Measurements from ENCODE around the gene KANK4.
"Not testable (repeated sequence)": the region's sequence is repeated elsewhere in the genome, so short reads cannot be mapped to it uniquely, and the experiment has no call there.

Gene KANK4

DNA sequence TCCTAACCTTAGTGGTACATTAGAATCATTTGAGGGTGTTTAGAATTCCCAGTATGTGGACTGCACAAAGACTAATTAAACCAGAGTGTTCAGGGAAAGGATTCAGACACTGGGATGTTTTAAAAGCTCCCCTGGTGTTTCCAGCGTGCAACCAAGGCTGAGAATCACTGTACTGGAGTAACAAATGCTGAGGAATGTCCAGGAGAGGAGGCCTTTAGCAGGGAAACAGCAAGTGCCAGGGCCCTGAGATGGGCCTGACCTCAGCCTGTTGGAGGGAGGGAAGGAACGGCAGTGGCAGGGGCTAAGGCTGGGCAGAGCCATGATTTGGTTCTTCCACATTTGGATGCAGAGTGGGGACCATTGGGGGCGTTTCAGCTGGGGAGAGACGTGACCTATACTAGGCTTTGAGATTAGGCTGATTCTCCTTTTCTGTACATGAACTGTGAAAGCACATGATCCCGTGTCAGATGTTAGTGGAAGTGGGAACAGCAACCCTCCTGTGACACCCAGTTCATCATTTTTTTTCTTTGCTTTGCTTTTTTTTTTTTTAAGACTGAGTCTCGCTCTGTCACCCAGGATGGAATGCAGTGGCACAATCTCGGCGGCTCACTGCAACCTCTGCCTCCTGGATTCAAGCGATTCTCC, 49.3 kb downstream of the KANK4 start:
- no peak for DNase-seq

DNA sequence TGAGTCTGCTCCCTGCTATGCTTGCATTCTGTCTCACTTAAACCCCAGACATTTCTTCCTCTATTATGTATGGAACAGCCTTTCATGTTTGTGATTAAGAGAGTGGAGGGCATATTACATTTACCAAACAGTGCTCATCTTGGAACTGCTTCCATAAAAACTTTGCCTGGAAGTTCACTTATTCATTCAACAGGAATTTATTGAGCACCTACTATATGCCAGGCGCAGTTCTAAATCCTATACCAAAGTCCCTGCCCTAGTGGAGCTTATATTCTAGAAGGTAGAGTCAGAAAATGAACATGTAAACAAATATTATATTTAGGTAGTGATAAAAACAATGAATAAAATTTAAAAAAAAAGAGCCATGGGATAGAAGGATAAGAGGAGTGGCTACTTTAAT, 49.8 kb downstream of the KANK4 start:
- DNase-seq = no peak

DNA sequence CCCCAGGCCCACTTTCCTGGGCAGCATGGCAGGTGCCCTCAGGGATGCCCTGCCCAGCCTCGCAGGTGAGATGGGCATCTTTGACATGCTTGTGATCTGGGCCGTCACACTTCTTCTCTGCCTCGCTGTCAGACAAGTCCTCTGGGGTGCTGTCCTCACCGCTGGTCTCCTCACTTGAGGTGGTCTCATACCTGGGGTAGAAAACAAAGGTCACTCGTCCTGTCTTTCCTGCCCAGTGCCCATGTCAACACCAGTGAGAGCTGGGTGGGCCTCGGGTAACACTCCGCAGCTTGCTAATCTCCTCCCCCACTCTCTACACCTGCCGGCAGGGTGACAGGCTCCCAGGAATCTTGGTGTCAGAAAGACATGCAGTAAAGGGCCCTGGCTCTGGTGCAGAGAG, 50.9 kb downstream of the KANK4 start:
- DNase-seq = no peak

DNA sequence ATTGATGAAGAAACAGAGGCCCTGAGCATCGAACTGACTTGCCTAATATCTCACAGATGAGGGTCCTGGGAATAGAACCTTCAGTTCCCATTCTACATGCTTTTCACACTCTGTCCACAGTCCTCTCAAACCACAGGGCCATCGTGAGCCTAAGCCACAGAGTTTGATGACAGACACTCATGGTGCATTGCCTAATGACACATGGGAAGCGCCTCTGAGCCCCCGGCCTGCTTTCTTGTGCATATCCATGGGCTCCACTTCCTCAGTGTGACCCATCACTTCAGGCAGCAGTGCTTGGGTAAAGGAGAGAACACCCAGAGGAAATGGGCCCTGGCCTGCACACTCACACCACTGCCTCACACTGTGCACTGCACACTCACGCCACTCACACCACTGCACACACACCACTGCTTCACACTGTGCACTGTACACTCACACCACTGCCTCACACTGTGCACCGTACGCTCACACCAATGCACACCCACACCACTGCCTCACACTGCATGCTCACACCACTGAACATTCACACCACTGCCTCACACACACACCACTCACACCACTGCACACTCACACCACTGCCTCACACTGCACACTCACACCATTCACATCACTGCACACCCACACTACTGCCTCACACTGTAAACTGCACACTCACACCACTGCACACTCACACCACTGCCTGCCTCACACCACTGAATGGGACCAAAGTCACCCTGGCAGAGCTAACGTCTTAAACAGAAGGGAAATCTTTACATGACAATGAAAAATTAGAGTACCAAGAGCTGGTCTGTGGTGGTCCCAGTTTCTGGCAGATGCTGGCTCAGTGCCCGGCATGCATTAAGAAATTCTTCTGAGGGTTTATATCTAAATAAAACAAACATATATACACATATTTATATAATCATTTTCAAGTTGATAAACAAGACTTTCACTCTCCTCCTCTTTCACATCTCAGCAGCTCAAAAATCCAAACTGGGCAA, 53.0 kb downstream of the KANK4 start:
- DNase-seq = no peak

DNA sequence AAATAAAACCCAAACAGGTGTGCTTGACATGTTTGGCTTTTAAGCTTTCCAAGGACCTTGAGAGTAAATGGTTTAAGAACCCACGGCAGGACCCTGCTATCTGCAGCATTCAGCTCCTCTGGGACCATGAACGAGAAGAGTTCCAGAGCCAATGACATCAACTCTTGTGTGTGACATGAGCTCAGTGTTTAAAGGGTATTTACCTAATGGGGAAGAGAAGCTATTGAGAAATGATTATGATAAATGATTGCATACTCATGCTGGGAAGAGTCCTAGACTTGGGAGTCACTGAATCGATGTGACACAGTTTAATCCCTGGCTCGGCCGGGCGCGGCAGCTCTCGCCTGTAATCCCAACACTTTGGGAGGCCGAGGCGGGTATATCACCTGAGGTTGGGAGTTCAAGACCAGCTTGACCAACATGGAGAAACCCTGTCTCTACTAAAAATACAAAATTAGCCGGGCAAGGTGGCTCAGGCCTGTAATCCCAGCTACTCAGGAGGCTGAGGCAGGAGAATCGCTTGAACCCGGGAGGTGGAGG, 55.4 kb downstream of the KANK4 start:
- no peak for DNase-seq

DNA sequence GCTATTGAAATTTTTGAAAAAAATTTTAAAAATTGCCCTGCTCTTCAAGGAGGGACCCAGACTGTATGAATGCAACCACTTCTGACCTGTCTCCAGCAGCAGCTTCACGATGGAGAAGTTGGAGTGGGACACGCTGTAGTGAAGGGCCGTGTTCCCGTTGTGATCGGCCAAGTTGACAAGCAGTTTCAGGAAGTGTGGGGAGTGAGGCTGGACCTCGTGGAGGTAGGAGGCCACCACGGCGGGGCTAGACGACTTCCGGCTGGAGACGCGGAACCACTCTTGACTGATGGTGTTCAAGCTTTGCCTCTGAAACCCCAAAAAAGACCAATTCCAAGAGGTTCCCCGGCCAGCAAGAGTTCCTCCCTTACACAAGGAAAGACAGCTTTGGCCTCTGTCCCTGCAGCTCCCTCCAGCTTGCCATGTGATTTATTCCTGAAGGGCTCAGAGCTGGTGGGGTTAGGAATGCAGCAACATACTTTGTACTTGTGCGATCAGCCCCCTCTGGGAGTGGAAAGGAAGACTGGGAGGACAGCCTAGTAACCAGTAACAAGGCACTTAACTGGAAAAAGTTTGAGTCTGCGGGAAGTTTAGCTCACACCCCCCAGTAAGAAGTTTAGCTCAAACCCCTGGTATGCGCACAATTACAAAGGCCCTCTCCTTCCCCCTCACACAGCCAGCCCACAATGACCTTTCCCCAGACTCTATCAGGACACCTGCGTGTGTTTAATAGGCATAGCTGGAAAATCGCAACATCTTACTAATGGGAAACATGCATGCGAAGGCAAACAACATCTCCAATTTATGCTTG, 56.0 kb downstream of the KANK4 start:
- DNase-seq = no peak

DNA sequence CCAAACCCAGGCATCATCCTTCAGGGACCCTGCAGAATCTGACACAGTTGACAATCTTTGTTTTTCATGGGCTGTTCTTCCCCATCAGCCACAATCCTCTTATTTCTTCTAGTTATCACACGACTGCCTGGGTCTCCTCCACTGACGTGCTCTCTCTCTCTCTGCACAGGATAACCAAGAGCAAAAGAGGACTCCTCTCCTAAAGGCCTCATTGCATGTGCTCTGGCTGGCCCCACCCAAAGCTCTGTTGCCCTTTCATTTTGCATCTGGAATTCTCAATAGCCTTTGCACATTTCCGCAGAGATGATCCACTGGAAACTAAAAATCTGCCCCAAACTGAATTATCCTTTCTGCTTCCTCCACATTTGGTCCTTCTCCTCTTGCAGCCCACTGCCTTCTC, 58.5 kb downstream of the KANK4 start:
- DNase-seq = no peak

DNA sequence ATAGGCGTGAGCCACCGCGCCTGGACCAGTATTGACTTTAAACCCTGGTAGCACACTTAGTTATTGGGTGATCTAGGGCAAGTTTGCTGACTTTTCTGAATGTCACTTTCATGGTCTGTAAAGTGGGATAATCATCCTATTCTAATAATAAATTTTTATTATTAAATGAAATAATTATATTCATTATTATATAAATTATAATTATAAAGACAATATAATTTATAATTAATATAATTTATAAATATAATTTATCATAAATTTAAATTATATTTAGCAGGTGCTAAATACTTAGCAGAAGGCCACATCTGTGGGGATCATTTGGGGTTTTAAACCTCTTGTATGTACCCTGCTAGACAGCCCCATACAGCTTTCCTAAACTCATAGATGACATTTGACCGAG, 59.7 kb downstream of the KANK4 start:
- no peak for DNase-seq

DNA sequence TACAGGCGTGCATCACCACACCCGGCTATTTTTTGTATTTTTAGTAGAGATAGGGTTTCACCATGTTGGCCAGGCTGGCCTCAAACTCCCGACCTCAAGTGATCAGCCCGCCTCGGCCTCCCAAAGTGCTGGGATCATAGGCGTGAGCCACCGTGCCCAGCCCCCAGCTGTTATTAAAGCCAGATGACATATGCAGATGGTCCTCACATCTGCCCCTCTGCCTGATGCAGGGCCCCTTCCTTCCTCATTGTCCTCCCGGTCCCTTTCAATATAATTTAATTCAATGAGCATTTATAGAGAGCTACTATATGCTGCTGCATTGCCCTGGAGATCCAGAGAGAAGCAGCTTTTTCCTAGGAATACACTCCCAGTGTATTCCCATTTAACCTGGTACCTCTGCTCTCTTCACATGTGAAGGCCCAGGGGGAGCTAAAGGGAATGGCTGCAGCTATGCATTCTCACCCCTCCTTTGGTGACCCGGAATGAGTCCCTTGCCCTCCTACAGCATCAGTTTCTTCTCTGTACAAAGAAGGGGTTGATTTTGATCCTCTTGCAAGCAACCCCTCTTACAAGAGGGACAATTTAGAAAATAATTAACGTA, 69.0 kb downstream of the KANK4 start:
- DNase-seq = no peak

DNA sequence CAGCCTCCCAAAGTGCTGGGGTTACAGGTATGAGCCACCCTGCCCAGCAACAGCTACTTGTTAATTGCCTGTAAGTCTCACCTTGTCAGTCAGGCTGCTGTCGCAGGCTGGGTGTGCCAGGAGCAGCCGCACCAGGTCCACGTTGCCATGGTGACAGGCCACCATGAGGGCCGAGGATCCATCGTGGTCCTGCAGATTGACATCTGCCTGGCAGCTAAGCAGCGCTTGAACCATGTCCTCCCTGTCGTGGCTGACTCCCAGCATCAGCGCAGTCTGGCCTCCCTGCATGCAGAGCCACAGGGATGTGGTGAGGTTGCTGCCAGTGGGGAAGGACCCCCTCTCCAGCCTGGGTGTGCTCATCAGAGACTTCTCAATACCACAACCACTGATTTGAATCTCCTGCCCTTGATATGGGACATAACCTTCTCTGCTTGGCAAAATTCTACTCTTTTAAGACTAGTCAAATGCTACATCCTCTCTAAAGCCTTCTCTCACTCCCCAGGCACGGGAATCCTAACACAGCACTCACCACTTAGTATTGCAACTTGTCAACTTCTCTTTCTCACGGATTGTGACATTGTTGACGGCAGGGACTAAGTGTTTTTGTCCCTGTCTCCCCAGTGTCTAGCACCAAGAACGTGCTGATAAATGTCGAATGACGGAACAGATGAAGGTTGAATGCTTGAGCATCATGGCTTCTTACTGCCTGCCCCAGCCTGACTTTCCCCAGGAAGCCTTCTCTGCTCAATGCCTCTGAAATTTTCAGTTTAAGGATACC, 71.7 kb downstream of the KANK4 start:
- DNase-seq = no peak

DNA sequence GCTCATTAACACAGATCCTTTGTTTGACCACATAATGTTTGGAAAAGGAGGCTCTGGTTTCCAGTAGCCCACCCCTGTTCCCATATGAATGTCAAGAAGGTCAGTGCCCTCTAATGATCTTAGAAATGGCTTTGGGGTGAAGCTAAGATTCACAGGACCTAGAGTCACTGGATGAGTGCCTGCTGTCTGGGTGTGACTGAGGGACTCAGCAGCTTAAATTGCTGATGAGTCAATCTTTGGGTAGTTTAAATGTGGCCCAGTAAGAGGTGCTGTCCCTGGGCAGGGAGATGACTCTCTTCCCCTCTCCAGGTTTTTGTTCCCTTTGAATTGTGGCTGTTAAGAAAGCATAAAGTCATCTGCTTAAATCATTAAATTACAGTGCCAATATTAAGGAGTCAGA, 74.0 kb downstream of the KANK4 start:
- DNase-seq = no peak

DNA sequence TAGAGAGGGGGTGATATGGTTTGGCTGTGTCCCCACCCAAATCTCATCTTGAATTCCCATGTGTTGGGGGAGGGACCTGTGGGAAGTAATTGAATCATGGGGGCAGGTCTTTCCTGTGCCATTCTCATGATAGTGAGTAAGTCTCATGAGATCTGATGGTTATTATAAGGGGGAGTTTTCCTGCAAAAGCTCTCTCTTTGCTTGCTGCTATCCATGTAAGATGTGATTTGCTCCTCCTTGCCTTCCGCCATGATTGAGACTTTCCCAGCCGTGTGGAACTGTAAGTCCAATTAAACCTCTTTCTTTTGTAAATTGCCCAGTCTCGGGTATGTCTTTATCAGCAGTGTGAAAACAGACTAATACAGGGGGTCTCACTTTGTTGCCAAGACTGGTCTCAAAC, 74.9 kb downstream of the KANK4 start:
- not testable (repeated sequence) for DNase-seq

DNA sequence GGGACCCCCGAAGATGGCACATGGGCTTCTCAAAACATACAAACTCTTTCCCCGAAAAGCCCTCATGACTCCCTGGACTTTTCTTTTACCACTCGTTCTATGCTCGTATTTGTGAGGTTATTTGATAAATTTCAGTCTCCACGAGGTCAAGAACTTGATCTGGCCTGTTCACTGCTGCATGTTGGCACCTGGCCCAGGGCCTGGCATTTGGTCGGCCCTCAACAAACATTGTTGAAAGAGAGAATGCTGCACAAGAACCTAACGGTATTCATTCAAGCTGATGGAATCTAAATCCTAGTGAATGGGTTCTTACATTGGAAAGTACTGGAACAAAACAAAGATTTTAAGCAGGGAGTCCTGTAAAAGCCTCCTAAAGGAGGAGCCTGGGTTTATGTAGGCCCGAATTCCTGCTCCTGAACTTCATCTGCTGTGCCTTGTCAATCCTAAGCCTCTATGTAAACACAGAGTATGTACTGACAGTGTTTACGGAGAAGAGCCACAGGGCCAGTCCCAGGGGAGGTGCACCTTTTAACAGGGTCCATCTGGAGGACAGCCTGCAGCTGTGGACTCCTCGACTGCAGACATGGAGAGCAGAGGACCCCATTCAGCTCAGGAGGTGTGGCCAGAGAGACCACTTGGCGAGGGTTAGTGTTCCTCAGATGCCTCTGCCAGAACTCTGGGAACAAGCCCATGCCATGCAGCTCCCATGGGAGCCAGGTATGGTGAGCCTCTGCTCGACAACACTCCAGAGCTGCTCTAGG, 77.7 kb downstream of the KANK4 start:
- no peak for DNase-seq

DNA sequence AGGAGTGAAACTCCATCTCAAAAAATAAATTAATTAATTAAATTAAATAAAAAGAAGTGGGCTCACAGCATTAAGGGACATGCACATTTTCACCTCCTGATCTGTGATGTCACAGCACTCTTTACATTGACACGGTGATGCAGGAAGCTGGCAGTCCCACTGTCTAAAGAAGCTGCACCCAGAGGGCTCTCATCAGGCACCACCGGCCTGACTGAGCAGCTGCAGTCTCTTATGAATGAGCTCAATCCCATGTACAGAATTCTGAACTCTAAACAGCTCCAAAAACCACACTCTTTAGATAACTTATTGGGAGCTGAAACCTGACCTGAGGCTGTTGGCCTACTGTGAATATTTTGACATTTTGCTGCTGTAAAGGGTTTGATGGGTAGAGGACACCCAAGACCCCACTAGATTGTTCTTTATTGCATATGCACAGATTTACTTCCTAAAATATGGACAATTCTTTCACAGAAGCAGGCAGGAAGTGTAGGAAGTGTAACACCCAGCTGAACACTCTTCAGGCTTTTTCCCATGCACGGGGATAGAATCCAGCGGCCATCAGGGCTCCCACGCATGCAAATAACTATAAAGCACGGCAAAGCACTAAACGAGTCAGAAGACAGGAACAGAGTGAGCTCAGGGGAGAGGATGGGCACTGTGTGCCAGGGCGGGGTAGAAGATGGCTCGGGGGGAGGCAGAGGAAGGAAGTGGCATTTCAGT, 78.4 kb downstream of the KANK4 start:
- DNase-seq = no peak

DNA sequence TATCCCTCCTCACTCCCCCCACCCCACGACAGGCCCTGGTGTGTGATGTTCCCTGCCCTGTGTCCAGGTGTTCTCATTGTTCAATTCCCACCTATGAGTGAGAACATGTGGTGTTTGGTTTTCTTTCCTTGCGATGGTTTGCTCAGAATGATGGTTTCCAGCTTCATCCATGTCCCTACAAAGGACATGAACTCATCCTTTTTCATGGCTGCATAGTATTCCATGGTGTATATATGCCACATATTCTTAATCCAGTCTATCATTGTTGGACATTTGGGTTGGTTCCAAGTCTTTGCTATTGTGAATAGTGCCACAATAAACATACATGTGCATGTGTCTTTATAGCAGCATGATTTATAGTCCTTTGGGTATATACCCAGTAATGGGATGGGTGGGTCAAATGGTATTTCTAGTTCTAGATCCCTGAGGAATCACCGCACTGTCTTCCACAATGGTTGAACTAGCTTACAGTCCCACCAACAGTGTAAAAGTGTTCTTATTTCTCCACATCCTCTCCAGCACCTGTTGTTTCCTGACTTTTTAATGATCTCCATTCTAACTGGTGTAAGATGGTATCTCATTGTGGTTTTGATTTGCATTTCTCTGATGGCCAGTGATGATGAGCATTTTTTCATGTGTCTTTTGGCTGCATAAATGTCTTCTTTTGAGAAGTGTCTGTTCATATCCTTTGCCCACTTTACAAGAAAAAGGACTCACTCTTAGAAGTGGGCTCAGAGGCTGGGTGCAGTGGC, 79.4 kb downstream of the KANK4 start:
- DNase-seq = not testable (repeated sequence)

DNA sequence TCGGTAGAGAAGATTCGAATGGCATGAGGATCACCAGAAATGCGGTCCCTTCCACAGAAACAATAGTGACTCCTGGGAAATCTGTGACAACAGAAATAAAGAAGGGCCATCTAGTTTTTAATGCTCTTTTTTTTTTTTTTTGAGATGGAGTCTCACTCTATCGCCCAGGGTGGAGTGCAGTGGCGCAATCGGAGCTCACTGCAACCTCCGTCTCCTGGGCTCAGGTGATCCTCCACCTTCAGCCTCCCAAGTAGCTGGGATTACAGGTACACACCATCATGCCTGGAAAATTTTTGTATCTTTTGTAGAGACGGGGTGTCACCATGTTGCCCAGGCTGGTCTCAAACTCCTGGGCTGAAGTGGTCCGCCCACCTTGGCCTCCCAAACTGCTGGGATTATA, 80.7 kb downstream of the KANK4 start:
- DNase-seq = no peak

DNA sequence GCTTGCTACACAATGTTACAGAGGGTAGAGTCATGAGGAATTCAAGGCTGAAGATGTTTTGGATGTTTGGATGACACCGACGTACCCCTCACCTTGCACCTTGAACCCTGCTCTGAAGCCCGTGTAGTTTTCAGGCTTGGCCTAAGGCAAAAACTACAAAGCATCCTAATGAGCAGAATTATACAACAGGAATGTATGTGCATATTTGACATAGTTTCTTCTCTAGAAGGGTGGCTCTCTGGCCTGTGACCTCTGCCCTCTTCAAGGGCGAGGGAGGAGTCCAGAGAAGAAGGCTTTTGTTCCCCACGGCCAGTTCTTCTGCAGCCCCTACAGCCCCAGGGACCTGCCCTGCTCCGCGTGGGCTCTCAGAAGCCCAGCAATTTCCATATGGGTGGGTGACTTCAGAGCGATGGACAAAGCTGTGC, 81.3 kb downstream of the KANK4 start:
- no peak for DNase-seq

DNA sequence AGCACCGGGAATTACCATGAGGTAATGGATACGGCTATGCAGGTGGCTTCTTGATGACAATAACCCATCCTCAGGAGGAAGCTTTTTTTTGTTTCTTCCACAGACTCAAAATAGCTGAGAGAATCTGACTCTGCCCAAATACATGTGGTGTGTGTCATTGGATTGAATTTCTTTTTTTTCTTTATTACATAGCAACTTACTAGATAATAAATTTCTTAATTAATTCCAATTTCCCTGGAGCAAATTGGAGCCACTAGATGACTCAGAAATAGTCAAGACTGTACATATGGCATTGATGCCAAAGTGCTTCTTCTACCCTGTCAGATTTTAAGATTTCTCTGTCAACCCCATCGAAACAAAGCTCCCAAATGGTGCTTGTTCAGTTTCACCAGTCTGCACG, 81.9 kb downstream of the KANK4 start:
- DNase-seq = no peak

DNA sequence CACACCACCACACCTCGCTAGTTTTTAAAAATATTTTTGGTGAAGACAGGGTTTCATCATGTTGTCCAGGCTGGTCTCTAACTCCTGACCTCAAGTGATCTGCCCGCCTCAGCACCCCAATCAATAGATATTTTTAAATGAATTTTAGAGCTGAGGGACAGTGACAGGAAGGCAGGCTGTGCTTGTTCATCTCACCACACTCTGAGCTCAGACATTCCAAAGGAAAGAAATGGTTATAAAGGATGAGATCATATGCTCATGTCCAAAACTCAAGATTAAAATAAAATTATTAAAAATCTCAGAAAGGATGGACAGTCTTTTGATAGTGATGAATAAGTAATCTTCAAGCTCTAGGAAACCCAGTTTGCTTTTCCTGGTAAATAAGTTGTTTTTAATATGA, 83.7 kb downstream of the KANK4 start:
- no peak for DNase-seq

DNA sequence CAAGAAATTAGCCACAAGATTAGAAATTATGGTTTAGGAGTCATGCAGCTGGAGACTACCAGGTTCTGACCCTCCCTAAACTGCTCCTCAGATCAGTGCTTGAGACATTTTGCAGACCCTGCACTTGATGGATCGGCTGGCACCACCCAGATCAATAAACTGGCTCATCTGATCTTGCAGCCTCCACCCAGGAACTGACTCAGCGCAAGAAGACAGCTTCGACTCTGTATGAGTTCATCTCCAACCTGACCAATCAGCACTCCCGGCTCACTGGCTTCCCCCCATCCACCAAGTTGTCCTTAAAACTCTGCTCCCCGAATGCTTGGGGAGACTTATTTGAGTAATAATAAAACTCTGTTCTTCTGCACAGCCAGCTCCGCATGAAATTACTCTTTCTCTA, 84.5 kb downstream of the KANK4 start:
- DNase-seq = no peak

Data from activated gamma-delta T cell treated with Interleukin-2 at 50 U/mL for 16 hours (primary cell).